ENCODE measurements around the gene HOXA9.

HOXA9 gene

GRCh38 chr7:27124902-27125689 is 40.2 kb downstream of the HOXA9 start:
- DNase-seq, result no peak

GRCh38 chr7:27124096-27124901 is 41.0 kb downstream of the HOXA9 start:
- DNase-seq, result no peak

GRCh38 chr7:27123477-27124053 is 41.8 kb downstream of the HOXA9 start:
- no peak for DNase-seq

GRCh38 chr7:27123007-27123476 is 42.3 kb downstream of the HOXA9 start:
- DNase-seq, result no peak

GRCh38 chr7:27122077-27122910 is 43.0 kb downstream of the HOXA9 start:
- no peak for DNase-seq

DNA sequence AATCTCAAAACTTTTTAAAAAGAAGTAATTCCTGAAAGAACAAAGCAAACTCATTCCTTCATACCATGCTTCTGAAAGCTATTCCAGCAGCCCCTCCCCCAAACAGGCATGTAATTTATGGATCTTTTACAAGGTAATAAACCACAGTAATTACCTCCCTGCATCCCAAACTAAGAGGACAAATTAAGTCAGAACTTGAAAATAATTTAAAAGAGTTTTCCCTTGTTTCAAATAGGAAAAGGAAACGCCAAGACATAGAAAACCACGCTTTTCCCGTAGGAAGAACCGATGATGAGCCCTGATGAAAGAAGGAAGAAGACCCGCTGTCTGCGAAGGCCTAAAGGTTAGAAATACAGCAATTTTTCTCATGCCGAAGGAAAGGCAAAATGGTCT is 43.7 kb downstream of the HOXA9 start:
- no peak for DNase-seq

DNA sequence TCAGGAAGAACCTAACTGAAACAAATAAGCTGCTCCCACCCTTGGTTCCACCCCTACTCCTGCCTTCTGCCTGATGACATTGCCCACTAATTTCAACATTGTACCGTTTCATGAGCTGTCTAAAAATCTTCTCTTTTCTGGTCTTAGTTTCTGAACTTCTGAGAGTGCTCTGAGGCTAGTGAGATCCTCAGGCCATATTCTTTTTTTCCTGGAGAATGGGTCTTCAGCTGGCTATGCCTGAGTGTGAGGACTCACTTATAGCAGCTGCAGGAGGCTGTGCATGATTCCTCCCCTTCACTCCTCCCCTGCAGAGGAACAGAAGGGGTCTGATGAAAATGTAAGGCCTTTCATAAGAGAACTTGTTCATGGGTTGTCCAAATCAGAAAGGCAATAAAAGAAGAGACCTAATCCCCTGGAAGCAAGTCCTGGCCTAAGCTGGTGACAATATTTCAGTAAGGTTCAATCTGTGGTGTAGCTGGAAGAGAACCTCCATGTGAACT is 45.9 kb downstream of the HOXA9 start:
- DNase-seq, result no peak

- no peak for DNase-seq
Observed at GRCh38 chr7:27118580-27118979, 46.8 kb downstream of the HOXA9 start.

GRCh38 chr7:27117887-27118491 is 47.3 kb downstream of the HOXA9 start:
- DNase-seq, result no peak

DNA sequence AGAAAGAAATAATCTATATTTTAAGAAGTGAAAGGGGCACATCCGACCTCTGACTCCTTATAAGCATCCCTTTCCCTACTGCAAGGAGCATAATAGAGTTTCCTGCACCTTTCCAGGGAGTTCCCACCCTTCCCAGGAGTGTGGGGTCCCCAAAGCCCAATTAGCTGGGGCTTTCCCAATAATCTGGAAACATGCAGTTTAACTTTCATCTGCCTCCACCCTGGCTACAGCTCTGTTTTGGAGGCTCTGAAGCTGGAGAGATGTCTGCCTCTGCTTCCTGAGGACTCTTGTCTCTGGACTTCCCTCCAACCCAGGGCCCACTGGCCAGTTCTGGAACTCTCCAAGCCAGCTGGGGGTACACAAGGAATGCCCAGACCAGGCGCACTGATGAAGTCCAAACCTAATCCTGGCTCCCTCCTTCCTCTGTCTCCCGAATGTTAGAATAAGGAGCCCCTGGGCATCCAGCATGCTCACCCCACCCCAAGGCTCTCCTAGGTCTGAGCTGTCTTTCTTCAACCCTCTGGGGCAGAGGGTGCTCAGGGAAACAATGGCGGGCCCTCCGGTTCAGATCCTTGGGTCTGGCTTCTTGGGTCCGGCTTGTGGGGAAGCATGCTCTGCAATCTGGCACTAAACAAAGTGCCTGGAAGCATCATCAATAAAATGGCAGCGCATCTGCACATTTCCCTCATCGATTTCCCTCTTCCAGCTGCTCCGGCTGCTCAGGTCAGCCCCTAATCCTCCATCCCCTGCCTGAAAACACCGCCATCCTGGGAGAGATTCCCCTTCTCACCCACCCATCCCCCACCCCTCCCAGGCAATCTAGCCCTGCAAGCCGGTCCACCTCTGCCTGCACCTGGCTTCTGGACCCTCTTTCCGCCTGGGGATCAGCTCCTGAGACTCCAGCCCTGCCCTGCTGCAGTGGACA is 48.1 kb downstream of the HOXA9 start:
- no peak for DNase-seq

DNA sequence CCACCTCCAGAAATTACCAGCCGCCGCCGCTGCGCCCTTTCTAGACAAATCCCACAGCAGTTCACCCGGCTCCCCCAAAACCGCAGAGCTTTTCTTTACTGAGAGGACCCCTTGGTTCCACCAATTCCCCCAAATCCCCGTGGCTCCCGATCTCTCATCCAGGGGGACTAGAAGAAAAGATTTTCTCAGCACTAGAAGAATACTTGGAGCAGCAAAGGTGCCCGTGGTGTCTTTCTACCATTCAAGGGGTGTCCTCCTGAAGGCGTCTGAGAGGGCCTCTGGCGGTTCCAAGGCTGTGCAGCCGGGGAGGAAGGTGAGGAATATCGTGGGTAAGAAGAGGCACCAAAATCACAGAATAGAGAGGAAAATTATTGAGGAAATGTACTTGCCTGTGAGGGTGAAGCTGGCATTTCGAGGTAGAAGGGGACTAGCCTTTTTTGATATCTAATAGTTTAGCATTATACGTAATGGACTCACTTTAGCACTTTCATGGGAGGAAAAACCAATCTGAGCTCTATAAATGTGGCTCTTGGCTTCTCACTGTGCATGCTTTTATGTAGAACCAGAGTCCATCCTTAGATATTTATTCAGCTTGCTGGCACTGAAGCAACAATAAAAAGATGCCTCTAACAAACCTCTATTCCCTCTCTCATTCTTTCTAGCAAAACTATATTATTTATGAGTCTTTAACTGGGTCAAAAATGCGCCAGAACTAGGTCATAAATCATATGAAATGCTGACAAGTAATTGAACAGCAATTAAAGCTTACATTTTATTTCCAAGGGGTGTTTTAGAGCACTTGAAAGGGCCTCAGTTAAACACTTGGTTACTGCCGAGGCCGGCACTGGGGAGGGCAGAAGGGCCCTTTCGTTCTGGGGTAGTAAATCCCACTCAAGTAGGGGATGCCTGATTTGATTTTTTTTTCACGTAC is 49.0 kb downstream of the HOXA9 start:
- DNase-seq, result no peak

DNA sequence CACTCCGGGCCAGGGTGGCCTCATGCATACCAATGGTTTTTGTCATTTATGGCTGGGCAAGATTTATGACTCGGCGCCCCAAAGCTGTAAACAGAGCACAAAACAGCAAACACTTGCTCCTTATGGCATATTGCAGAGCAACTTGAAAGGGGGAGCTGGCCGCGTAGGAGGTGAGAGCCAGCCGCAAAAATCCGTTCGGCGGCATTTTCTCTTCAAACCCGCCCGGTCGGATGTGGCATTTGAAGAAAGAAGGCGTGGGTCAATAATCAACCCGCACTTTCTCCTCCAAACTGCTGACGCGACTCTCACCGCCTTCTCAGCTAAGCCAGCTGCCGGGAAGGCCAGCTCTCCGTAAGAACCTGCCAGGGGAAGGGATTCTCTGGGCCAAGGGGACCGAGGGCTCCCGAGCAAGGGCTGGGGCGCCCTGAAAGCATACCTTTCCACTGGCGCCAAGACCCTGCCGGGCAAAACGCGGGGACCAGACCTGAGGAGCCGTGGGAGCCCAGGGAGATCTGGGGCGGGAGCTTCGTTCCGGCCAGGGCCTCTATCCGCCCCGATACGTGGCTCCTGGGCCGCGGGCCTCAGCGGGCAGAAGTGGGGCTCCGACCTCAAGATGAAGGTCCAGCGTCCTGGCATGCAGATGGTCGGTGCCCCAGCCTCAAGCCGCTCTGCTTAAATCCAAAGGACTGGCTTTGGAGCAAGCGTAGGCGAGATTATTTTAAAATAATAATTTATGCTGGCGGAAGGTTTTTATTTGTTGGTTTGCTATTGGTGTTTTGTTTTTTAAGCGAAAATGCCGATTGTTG is 49.9 kb downstream of the HOXA9 start:
- DNase-seq, result no peak

GRCh38 chr7:27114881-27115220 is 50.5 kb downstream of the HOXA9 start:
- DNase-seq, result no peak

DNA sequence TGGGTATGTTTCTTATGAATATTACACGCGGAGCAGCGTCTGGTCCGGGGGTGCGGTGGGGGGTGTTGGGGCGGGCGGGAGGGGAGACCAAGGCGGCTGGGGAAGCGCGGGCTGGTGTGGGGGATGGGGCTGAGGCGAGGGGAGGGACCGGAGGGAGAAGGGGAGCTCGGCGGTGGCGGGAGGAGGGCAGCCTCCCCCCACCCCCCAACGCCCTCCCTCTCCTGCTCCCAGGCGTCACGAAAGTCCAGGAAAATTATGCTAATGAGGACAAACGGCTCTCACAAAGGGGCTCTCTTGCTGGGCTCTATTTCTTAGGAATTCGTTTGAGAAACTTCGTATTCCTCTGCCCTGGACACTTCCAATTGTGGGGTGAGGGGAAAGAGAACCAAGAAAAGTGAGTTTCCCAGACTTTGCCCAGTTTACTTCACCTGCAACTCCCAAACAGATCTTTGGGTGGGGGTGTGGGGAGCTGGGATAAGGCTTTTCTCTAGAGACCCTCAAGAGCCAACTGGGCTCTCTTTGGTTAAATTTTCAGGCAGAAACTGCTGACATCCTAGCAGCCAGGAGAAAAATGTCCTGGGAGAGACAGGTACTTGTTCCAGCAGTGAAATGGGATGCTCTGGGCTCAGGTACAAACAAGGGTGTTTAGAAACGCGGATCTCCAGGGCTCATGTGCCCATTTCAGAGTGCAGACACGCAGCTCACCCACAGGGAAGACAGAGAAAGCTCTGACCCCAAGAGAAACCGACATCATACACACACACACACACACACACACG is 51.2 kb downstream of the HOXA9 start:
- no peak for DNase-seq

DNA sequence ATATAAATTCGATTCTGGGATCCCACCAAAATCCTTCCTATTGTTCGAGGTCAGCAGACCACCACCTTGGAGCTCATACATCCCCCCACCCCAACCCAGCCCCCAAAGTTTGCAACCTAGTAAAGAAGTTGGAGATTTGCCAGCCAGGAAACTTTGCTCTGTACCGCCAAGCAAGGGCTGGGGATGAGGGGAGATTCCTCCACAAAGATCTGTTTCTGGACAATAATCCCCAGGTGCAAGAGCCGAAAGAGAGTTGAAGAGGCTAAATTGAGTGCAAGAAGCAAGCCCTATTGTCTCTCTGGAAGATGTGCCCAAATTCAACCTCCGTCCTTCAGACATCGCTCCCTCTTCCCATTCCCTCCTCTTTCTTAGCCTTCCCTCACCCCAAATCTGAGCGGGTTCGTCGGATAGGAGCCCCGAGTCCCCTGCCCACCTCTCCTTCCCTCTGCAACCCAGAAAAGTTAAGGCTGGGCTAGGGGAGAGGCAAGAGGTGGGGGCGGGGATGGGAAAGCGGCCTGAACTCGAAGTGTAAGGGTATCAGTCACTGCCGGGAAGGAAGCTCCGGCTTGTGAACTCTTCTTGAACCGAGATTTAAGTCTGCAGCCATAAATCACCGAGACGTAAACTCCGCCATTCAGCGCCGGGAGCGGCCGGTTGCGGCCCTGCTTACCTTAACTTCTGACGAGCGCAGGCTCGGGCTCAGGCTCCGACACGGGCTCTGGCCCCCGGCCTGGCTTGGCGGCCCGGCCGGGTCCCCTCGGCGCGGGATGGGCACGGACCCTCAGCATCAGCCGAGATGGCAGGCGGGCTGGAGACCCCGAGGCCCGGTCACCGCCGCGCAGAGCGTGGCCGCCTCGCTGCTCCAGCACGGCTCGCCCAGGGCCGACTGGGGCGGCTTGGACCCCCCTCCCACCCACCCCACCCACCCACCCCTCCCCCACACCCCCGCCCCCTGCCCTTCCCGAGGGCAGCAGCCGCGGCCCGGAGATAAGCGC is 52.1 kb downstream of the HOXA9 start:
- DNase-seq, result peak; percentile 16
